Measurements from ENCODE around the gene DLGAP3. TPM values are rescaled to one million over a fixed set of nuclear protein-coding genes. Genes with fewer than 3 reads are reported as not detected.

DLGAP3 gene
- total RNA-seq, 4 donors from 2014 or later, result 0.53 to 0.83 TPM; not detected in 2

DNA sequence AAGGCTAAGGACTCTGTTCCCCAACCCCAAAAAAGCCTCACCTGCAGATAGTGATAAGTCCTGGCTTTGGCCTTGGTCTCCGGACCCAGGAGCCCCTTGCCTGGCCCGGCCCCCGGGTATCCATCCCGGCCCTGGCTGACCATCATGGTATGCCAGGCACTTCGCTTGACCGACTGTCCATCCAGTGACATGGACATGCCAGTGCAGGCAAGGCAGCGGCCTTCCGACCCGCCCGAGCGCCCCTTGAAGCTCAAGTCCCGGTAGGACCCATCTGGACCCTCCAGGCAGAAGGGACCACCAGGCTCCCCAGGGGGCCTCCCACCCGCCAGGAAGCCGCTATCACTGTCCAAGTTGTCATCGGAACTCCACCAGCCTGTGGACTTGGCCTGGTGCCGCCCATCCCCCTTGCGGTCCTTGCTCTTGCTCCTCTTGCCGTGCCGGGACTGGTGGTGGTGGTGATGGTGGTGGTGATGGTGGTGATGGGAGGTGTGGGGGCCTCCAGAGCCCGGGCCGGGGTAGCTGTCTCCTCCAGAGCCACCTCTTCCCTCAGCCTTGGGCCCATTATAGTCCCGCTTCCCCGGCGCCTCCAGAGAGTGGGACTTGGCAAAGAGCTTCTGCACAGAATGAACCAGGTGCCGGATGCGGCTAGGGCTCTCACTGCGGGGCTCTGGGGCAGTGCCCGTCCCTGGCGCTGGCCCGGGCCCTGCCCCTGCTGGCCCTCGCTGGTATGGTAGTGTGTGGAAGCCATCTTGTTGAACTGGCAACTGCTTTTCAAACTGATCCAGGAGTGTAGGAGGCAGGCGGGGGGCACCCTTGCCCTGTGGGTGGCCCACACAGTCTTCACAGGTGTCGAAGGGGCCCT is 25.0 kb downstream of the DLGAP3 start:
- Histone ChIP-seq H3K27me3 (no peaks in the 10 kb centered on the region), H3K36me3 (no peaks in the 10 kb centered on the region), H3K27ac (no peak overlapping the region), H3K4me3 (no peak overlapping the region), H3K9me3 (no peaks in the 10 kb centered on the region), H3K4me1 (no peaks in the 10 kb centered on the region)
- no peak for DNase-seq
- no peak for TF ChIP-seq POLR2A (IDR thresholded peaks at IDR 0.05)
- TF ChIP-seq CTCF (IDR thresholded peaks at IDR 0.05), result no peak

DNA sequence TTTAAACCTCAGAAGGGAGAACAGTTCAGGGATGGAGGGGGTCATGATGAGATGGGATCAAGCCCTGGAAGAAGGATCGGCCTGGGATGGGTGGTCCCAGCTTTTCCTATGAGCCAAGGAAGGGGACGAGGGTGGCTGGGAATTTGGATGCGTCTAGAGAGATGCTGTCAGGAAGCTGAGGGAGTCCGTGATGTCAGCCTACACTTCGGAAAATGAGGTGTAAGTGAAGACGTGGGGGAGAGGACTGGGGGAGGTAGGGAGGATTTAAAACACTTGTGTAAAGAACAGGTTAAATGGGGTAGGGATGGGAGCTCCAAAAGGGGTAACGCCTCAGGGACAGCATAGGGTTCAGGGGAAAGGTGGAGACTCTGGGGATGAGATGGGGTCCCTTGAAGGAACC is 27.5 kb downstream of the DLGAP3 start:
- TF ChIP-seq POLR2A (IDR thresholded peaks at IDR 0.05) (no peak), CTCF (IDR thresholded peaks at IDR 0.05) (no peak)
- Histone ChIP-seq H3K36me3 (no peaks in the 10 kb centered on the region), H3K4me3 (no peak overlapping the region), H3K27ac (no peak overlapping the region), H3K9me3 (no peaks in the 10 kb centered on the region), H3K4me1 (no peaks in the 10 kb centered on the region), H3K27me3 (no peaks in the 10 kb centered on the region)
- DNase-seq, result no peak

GRCh38 chr1:34900775-34901502 is 28.5 kb downstream of the DLGAP3 start:
- Histone ChIP-seq H3K4me3 (no peak overlapping the region), H3K27ac (no peak overlapping the region), H3K27me3 (no peaks in the 10 kb centered on the region), H3K4me1 (no peaks in the 10 kb centered on the region), H3K9me3 (no peaks in the 10 kb centered on the region), H3K36me3 (no peaks in the 10 kb centered on the region)
- TF ChIP-seq CTCF (IDR thresholded peaks at IDR 0.05) (no peak), POLR2A (IDR thresholded peaks at IDR 0.05) (no peak)
- DNase-seq, result no peak

- TF ChIP-seq CTCF (IDR thresholded peaks at IDR 0.05) (no peak), POLR2A (IDR thresholded peaks at IDR 0.05) (no peak)
- H3K27me3 ChIP-seq, result no peaks in the 10 kb centered on the region
- no peak overlapping the region for H3K27ac ChIP-seq
- H3K9me3 ChIP-seq, result no peaks in the 10 kb centered on the region
- H3K36me3 ChIP-seq, result no peaks in the 10 kb centered on the region
- no peaks in the 10 kb centered on the region for H3K4me1 ChIP-seq
- no peak overlapping the region for H3K4me3 ChIP-seq
- DNase-seq, result no peak
These were observed 29.5 kb downstream of the DLGAP3 start for GRCh38 chr1:34899906-34900305.

DNA sequence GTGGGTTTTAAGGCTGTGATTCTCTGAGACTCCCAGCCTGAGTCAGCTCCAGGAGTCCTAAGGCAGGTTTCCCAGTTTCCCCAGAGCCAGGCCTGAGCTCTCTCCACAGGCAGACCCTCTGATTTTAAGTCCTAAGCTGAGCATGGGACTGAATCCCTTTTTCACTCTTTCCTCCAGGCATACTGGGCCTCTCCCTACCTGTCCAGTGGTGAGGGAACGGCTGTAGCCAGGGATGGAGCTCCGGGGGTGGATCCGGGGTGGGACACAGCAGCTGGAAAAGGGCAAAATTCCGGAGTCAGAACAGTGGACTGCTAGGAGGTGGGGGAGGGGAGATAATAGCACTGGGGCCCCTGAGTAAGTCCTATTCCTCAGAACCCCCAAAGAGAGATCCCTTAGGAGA is 30.0 kb downstream of the DLGAP3 start:
- no peaks in the 10 kb centered on the region for H3K36me3 ChIP-seq
- no peaks in the 10 kb centered on the region for H3K4me1 ChIP-seq
- no peaks in the 10 kb centered on the region for H3K9me3 ChIP-seq
- no peak overlapping the region for H3K27ac ChIP-seq
- TF ChIP-seq CTCF (IDR thresholded peaks at IDR 0.05) (no peak), POLR2A (IDR thresholded peaks at IDR 0.05) (no peak)
- H3K4me3 ChIP-seq, result no peak overlapping the region
- no peak for DNase-seq
- no peaks in the 10 kb centered on the region for H3K27me3 ChIP-seq
